Measurements from ENCODE around the gene PPFIA2.
"Not testable (repeated sequence)": the region's sequence is repeated elsewhere in the genome, so short reads cannot be mapped to it uniquely, and the experiment has no call there.

Gene PPFIA2

GRCh38 chr12:81221681-81222080 lies 537.5 kb downstream of the PPFIA2 start:
- Mint-ChIP-seq H3K4me1 (no peaks in the 10 kb centered on the region), H3K9me3 (peaks cover 0 to 4% of the 10 kb centered on the region in 2 donors), H3K27ac (no peak overlapping the region), H3K27me3 (no peaks in the 10 kb centered on the region), H3K4me3 (no peak overlapping the region)
- ATAC-seq (no peak), DNase-seq (no peak)

GRCh38 chr12:81216739-81217138 lies 542.4 kb downstream of the PPFIA2 start:
- Mint-ChIP-seq H3K9me3 (peaks cover 0 to 5% of the 10 kb centered on the region in 2 donors), H3K27me3 (no peaks in the 10 kb centered on the region), H3K4me1 (no peaks in the 10 kb centered on the region), H3K27ac (no peak overlapping the region), H3K4me3 (no peak overlapping the region)
- DNase-seq (no peak), ATAC-seq (no peak)

- H3K9me3 Mint-ChIP-seq: peaks cover 0 to 12% of the 10 kb centered on the region in 2 donors
- DNase-seq: no peak
- no peaks in the 10 kb centered on the region for H3K4me1 Mint-ChIP-seq
- no peaks in the 10 kb centered on the region for H3K27me3 Mint-ChIP-seq
- no peak for ATAC-seq
- no peak overlapping the region for H3K4me3 Mint-ChIP-seq
- no peak overlapping the region for H3K27ac Mint-ChIP-seq
Observed at GRCh38 chr12:81212996-81213696, 546.0 kb downstream of the PPFIA2 start.

GRCh38 chr12:81211306-81211705 lies 547.8 kb downstream of the PPFIA2 start:
- H3K27ac Mint-ChIP-seq: no peak overlapping the region
- no peaks in the 10 kb centered on the region for H3K4me1 Mint-ChIP-seq
- ATAC-seq: no peak
- H3K27me3 Mint-ChIP-seq: no peaks in the 10 kb centered on the region
- DNase-seq: no peak
- H3K9me3 Mint-ChIP-seq: peaks cover 0 to 12% of the 10 kb centered on the region in 2 donors
- no peak overlapping the region for H3K4me3 Mint-ChIP-seq

- not testable (repeated sequence) for ATAC-seq, H3K27me3 Mint-ChIP-seq, H3K4me3 Mint-ChIP-seq, H3K27ac Mint-ChIP-seq, DNase-seq, H3K4me1 Mint-ChIP-seq
- peaks cover 0 to 12% of the 10 kb centered on the region in 2 donors for H3K9me3 Mint-ChIP-seq
Observed at GRCh38 chr12:81209772-81210225, 549.4 kb downstream of the PPFIA2 start.

- Mint-ChIP-seq H3K4me3 (no peak overlapping the region), H3K4me1 (no peaks in the 10 kb centered on the region), H3K27me3 (no peaks in the 10 kb centered on the region), H3K27ac (no peak overlapping the region), H3K9me3 (peaks cover 0 to 12% of the 10 kb centered on the region in 2 donors)
- no peak for DNase-seq
- no peak for ATAC-seq
Observed at GRCh38 chr12:81209012-81209411, 550.1 kb downstream of the PPFIA2 start.

- H3K4me1 Mint-ChIP-seq: no peaks in the 10 kb centered on the region
- no peak overlapping the region for H3K27ac Mint-ChIP-seq
- H3K9me3 Mint-ChIP-seq: peaks cover 0 to 7% of the 10 kb centered on the region in 2 donors
- no peak overlapping the region for H3K4me3 Mint-ChIP-seq
- ATAC-seq (no peak), DNase-seq (no peak)
- no peaks in the 10 kb centered on the region for H3K27me3 Mint-ChIP-seq
Observed at GRCh38 chr12:81208187-81208911, 550.8 kb downstream of the PPFIA2 start.
